Measurements from ENCODE around the gene HSD17B7.

The HSD17B7 gene

DNA sequence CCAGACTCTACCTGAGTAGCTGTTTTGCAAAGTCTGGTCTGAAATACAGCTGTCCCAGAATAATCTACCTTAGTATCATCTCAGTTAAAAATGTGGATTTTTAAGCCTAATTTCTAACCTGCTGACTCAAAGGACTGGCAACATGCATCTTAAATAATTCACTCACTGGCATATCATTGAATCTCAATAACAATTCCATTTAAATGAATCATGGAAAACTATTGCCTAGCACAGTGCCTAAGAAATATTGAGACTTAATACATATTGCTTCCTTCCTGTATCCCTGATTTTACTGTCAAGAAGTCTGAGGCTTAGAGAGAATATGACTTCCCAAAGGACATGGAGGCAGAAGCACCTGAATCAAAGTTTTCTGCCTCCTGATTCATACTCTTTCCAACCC lies 67.3 kb downstream of the HSD17B7 start:
- DNase-seq (ENCODE audit: low read depth): peak; percentile 43

DNA sequence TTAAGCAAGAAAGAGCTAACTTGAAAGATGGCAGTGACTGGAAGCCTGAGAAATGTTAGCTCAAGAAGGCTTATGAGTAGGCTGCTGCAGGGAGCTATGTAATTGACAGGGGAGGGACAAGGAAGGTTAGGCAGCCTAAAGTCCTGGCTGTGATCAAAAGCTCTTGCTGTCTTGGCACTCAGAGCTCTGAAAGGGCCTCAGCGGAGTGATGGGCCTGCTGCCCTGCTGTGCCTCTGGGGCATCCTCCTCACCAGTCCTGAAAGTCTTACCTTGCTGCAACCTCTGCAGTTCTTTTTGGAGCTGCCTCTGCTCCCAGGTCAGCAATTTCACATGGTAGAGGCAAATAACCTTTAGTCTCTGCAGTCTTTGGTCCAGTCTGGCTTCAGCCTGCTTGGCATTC lies 68.7 kb downstream of the HSD17B7 start:
- no peak for DNase-seq (ENCODE audit: low read depth)

DNA sequence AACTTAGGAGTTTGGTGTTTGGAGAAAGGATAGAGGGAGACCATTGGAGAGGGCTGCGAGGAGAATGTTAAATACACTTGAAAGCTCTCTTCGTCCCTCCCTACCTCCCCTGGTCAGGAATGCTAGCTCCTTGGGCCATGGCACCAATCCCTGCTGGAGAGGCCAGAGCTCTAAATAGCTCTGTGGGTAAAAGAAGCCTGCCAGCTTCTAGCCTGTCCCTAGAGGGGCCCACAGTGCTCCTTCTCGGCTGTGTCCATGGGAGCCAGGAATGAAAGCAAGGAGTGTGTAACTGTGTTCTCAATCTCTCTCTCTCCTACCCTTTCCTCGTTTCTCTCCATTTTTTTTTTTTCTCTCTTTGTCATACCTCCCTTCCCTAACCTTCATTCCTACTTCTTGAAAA lies 70.6 kb downstream of the HSD17B7 start, which contains the start of gene CCDC190:
Gene CCDC190 (minus strand): TSS at position 75 of the 400 bp plus-strand sequence. CDS start 1,529 bp downstream, outside the sequence.
- peak; percentile 31 for DNase-seq (ENCODE audit: low read depth)

DNA sequence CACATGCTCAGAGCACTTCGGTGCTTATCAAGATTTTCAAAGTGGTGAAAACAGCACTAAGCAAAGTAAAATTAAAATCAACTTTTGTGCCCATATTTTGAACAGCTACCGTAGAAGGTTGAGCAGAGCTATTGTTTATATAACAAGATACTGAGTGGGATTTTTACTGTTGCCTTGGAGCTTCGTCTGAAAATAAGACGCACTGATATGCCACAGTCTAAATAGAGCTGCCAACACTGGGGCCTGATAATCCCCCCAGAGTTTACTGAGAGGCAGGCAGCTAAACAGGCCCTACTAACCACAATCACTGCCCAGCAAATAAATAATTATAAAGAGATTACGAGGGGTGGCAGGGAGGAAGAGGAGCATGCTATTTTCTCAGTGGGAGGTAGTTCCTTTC lies 71.1 kb downstream of the HSD17B7 start:
- peak; percentile 45 for DNase-seq (ENCODE audit: low read depth)
